Esophagus squamous epithelium (tissue), 5 donors: ENCODE results near the gene COQ5. TPM values are rescaled to one million over a fixed set of nuclear protein-coding genes. Genes with fewer than 3 reads are reported as not detected.
"Not testable (repeated sequence)": the region's sequence is repeated elsewhere in the genome, so short reads cannot be mapped to it uniquely, and the experiment has no call there.

Source experiments
- DNase-seq: peaks from one replicate; lab custom pipeline; 2025; lab: John Stamatoyannopoulos, UW
- H3K27ac ChIP-seq, 4 donors: fragments of 200-600 bp; sonication (generic); one replicate each; pipeline ENCODE4 v1.5.1; 2016 to 2019; ENCODE audit warnings: mild to moderate bottlenecking in 1 of 4
- H3K27me3 ChIP-seq, 4 donors: fragments of 200-600 bp; sonication (generic); 1 replicate in 3 of 4; 2 replicates in 1 of 4; pipeline versions ENCODE4 v1.5.1 to v1.6.0; 2017 to 2021; ENCODE audit warnings: antibody characterized with exemption in 1 of 4
- H3K36me3 ChIP-seq, 3 donors: fragments of 200-600 bp; sonication (generic); one replicate each; pipeline ENCODE4 v1.5.1; 2016 to 2019
- H3K4me1 ChIP-seq, 3 donors: fragments of 200-600 bp; sonication (generic); one replicate each; pipeline ENCODE4 v1.5.1; 2017 to 2019
- H3K4me3 ChIP-seq, 4 donors: fragments of 200-600 bp; sonication (generic); 1 replicate in 3 of 4; 2 replicates in 1 of 4; pipeline ENCODE4 v1.5.1; 2016 to 2019; ENCODE audit warnings: mild to moderate bottlenecking in 2 of 4, moderate library complexity in 1 of 4
- H3K9me3 ChIP-seq, 3 donors: fragments of 200-600 bp; sonication (generic); one replicate each; pipeline ENCODE4 v1.5.1; 2016 to 2019
- CTCF ChIP-seq, 6 experiments: fragments of 450-650 bp in 4 of 6; fragments of 200-600 bp in 2 of 6; sonication (generic) in 2 of 6; IDR thresholded peaks; one replicate each; pipeline ENCODE4 v1.5.1; 2016 to 2019; ENCODE audit warnings: antibody characterized with exemption in 6 of 6, mild to moderate bottlenecking in 4 of 6, moderate library complexity in 4 of 6
- POLR2A ChIP-seq, 4 donors: fragments of 450-650 bp; IDR thresholded peaks; one replicate each; pipeline ENCODE4 v1.6.1; 2017; ENCODE audit warnings: antibody characterized with exemption in 4 of 4, mild to moderate bottlenecking in 4 of 4, moderate library complexity in 3 of 4
- WGBS, 2 donors: methylation state at CpG; one replicate each; pipeline ENCODE4 v1.1.5; 2018; 5-methylcytosine and 5-hydroxymethylcytosine counted together
- intact Hi-C: fragments of 100-400 bp; cut with DNase I; formaldehyde crosslinking; loops from one replicate; pipeline ENCODE4 v1.15.0; 2022
- total RNA-seq, 4 donors: library from RNA; depleted of rRNA; stranded (reverse); fragments of >200 nt; gene quantifications; one replicate each; pipeline ENCODE4 v1.1.0, GENCODE V29; 2016
- donor health status: DM: yes; HTN: yes; CAD: no.

The COQ5 gene
- total RNA-seq, 4 donors from 2014 or later: 12.2 to 27.7 (median 20.3) TPM

- intact Hi-C loops: no loop called here
- TF ChIP-seq CTCF (IDR thresholded peaks at IDR 0.05) (no peak), POLR2A (IDR thresholded peaks at IDR 0.05) (no peak)
- Histone ChIP-seq H3K36me3 (peaks cover 0 to 6% (median 0%) of the 10 kb centered on the region in 3 donors), H3K27me3 (no peaks in the 10 kb centered on the region), H3K9me3 (no peaks in the 10 kb centered on the region), H3K4me1 (peaks cover 0 to 24% (median 8%) of the 10 kb centered on the region in 3 donors), H3K27ac (peak overlapping the region; percentile 85 to 99 (median 94)), H3K4me3 (peak overlapping the region; percentile 53 to 94 (median 82))
- no peak for DNase-seq
- WGBS, 2 donors: 8 to 22% methylated on average over 18 to 19 of the region's 19 CpGs
Observed at GRCh38 chr12:120529641-120530417, 871 bp upstream of the COQ5 start.

- TF ChIP-seq CTCF (IDR thresholded peaks at IDR 0.05): no peak
- no peak for TF ChIP-seq POLR2A (IDR thresholded peaks at IDR 0.05)
- Histone ChIP-seq H3K4me1 (no peaks in the 10 kb centered on the region), H3K9me3 (no peaks in the 10 kb centered on the region), H3K4me3 (no peak overlapping the region), H3K27me3 (no peaks in the 10 kb centered on the region), H3K36me3 (peaks cover 0 to 54% (median 4%) of the 10 kb centered on the region in 3 donors), H3K27ac (no peak overlapping the region)
- intact Hi-C loops: no loop called here
- DNase-seq: no peak
- WGBS, 2 donors: 90 to 94% methylated on average over 8 of the region's 9 CpGs
Observed at GRCh38 chr12:120522568-120522967, 6.4 kb downstream of the COQ5 start.

DNA sequence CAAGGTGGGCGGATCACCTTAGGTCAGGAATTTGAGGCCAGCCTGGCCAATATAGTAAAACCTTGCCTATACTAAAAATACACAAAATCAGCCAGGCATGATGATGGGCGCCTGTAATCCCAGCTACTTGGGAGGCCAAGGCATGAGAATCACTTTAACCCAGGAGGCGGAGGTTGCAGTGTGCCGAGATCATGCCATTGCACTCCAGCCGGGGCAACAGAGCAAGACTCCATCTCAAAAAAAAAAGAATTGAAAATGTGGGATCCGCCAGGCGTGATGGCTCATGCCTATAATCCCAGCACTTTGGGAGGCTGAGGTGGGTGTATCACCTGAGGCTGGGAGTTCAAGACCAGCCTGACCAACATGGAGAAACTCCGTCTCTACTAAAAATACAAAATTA lies 9.6 kb downstream of the COQ5 start:
- intact Hi-C loops, H3K27ac ChIP-seq, DNase-seq, H3K9me3 ChIP-seq, H3K4me3 ChIP-seq, H3K27me3 ChIP-seq, H3K4me1 ChIP-seq: not testable (repeated sequence)
- H3K36me3 ChIP-seq: peaks cover 0 to 79% (median 15%) of the 10 kb centered on the region in 3 donors
- 87 to 92% methylated on average over 7 to 8 of the region's 8 CpGs for WGBS, 2 donors

DNA sequence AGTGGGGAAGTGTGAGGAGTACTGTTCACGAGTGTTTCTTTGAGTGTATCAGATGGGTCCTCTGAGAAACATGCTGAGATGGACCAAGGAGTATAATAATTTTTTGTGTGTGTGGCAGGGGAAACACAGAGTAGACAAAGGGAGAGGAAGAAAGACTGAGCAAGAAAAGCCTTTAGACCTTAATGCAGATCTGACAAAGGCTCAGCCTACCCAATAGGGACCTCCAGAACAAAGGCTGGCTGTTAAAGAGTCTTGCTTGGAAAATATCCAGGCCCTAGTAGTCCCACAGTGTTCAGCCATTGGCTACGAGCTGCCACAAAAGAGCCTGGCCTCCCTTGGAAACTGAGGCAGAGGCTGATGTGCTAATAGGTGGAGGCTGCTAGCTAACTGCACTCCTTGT lies 13.5 kb downstream of the COQ5 start:
- TF ChIP-seq CTCF (IDR thresholded peaks at IDR 0.05): no peak
- 93 to 96% methylated on average over 2 of the region's 2 CpGs for WGBS, 2 donors
- intact Hi-C loops: no loop called here

GRCh38 chr12:120514002-120514401 lies 15.0 kb downstream of the COQ5 start:
- peaks cover 0 to 98% (median 20%) of the 10 kb centered on the region in 3 donors for H3K36me3 ChIP-seq
- H3K27me3 ChIP-seq: no peaks in the 10 kb centered on the region
- H3K27ac ChIP-seq: no peak overlapping the region
- WGBS, 2 donors: 87 to 93% methylated on average over 6 to 7 of the region's 7 CpGs
- intact Hi-C loops: no loop called here
- H3K4me3 ChIP-seq: no peak overlapping the region
- TF ChIP-seq POLR2A (IDR thresholded peaks at IDR 0.05) (no peak), CTCF (IDR thresholded peaks at IDR 0.05) (no peak)
- DNase-seq: no peak
- H3K9me3 ChIP-seq: no peaks in the 10 kb centered on the region
- H3K4me1 ChIP-seq: no peaks in the 10 kb centered on the region

More for the DNA sequence above, 13.5 kb downstream of the COQ5 start:
- H3K27ac ChIP-seq: no peak overlapping the region
- no peaks in the 10 kb centered on the region for H3K9me3 ChIP-seq
- H3K27me3 ChIP-seq: no peaks in the 10 kb centered on the region
- no peak overlapping the region for H3K4me3 ChIP-seq
- DNase-seq: no peak
- no peaks in the 10 kb centered on the region for H3K4me1 ChIP-seq
- peaks cover 0 to 92% (median 15%) of the 10 kb centered on the region in 3 donors for H3K36me3 ChIP-seq
